Measurements from ENCODE around the gene STAM2. TPM values are rescaled to one million over a fixed set of nuclear protein-coding genes. Genes with fewer than 3 reads are reported as not detected.

Gene STAM2
- total RNA-seq, 1 experiment from 2014 or later = 14.2 TPM

DNA sequence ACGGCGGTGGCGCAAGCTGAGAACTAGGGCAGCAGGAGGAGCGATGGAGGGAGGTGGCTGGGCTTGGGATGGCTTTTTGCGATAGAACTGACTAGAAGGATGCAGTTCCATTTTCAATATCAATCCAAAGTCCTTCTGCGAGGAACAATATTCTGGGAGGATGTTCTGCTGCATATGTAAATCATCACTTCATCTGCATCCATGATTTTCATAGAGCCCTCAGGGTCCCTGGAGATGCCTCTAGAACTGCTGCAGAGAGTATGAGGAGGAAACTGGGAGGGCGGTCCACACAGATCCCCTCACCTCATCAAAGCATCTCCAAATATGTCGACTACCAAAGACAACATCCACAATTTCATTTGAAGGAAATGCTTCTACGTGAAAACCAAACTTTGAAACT is 97.5 kb downstream of the STAM2 start:
- Mint-ChIP-seq H3K36me3 (ENCODE audit: insufficient read depth in 1 of 3, low read depth in 3 of 3) (no peaks in the 10 kb centered on the region; a peak in 1 of 7 replicates), H3K9me3 (no peaks in the 10 kb centered on the region; a peak in 1 of 5 replicates)
- no CpG with 5 or more reads among the region's 9 CpGs for WGBS (ENCODE audit: extremely low coverage, insufficient read length, low lambda C conversion rate)

More for the DNA sequence above, 97.5 kb downstream of the STAM2 start:
- H3K4me3 Mint-ChIP-seq = no peak overlapping the region
- no peak overlapping the region for H3K14ac ChIP-seq (ENCODE audit: insufficient read depth, low read length)
- no peak overlapping the region for H3K4me2 ChIP-seq (ENCODE audit: insufficient read depth, insufficient read length, low read length)
- DNase-seq = no peak
- H3K4me1 ChIP-seq (ENCODE audit: insufficient read depth, low read length) = peaks cover 7% of the 10 kb centered on the region; the same call in 1 of the 2 replicates
- H2BK20ac ChIP-seq (ENCODE audit: low read depth, low read length, poor library complexity, severe bottlenecking) = no peak overlapping the region
- no peak overlapping the region for H3K56ac ChIP-seq (ENCODE audit: insufficient read length, low read depth, low read length)
- H3K79me1 ChIP-seq (ENCODE audit: insufficient read depth, low read depth, low read length, poor library complexity, severe bottlenecking) = no peaks in the 10 kb centered on the region
- H4K91ac ChIP-seq (ENCODE audit: insufficient read length, low read depth, low read length) = no peak overlapping the region
- no peak overlapping the region for H3K18ac ChIP-seq (ENCODE audit: insufficient read length, low read depth, low read length)
- 0 out of 2 replicates have a peak, but pooled peaks cover 2% of the 10 kb centered on the region for H3K79me2 ChIP-seq (ENCODE audit: insufficient read depth, low read length)
- no peak overlapping the region for H4K5ac ChIP-seq (ENCODE audit: insufficient read length, low read depth, low read length)
- no peak overlapping the region for H2AFZ ChIP-seq (ENCODE audit: low read length)
- TF ChIP-seq, protein P1, sequence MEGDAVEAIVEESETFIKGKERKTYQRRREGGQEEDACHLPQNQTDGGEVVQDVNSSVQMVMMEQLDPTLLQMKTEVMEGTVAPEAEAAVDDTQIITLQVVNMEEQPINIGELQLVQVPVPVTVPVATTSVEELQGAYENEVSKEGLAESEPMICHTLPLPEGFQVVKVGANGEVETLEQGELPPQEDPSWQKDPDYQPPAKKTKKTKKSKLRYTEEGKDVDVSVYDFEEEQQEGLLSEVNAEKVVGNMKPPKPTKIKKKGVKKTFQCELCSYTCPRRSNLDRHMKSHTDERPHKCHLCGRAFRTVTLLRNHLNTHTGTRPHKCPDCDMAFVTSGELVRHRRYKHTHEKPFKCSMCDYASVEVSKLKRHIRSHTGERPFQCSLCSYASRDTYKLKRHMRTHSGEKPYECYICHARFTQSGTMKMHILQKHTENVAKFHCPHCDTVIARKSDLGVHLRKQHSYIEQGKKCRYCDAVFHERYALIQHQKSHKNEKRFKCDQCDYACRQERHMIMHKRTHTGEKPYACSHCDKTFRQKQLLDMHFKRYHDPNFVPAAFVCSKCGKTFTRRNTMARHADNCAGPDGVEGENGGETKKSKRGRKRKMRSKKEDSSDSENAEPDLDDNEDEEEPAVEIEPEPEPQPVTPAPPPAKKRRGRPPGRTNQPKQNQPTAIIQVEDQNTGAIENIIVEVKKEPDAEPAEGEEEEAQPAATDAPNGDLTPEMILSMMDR (conservative IDR thresholded peaks at IDR 0.05) = no peak
- no peaks in the 10 kb centered on the region for H3K27me3 ChIP-seq (ENCODE audit: insufficient read depth, low read length)
- no peak overlapping the region for H2BK120ac ChIP-seq (ENCODE audit: low read depth, low read length, poor library complexity, severe bottlenecking)
- H2BK12ac ChIP-seq (ENCODE audit: insufficient read length, low read depth, low read length) = no peak overlapping the region
- no peak overlapping the region for H2BK5ac ChIP-seq (ENCODE audit: insufficient read length, low read length)
- no peaks in the 10 kb centered on the region for H4K20me1 ChIP-seq (ENCODE audit: control insufficient read depth, insufficient read depth, insufficient read length)
- H2AK5ac ChIP-seq (ENCODE audit: insufficient read length, low read length) = no peak overlapping the region
- no peaks in the 10 kb centered on the region for H3K27me3 Mint-ChIP-seq (ENCODE audit: low read depth)
- H3K9me3 ChIP-seq (ENCODE audit: control insufficient read depth, low read depth, low read length) = no peaks in the 10 kb centered on the region
- peaks cover 11 to 13% of the 10 kb centered on the region in 2 experiments for H3K4me1 Mint-ChIP-seq
- no peak overlapping the region for H3K27ac ChIP-seq (ENCODE audit: insufficient read length, low read depth, low read length)
- H2BK15ac ChIP-seq (ENCODE audit: low read depth, low read length) = no peak overlapping the region
- no peak overlapping the region for H3K27ac Mint-ChIP-seq
- H3K23ac ChIP-seq (ENCODE audit: insufficient read length, low read depth, low read length) = no peak overlapping the region
- H3K4ac ChIP-seq (ENCODE audit: low read depth, low read length) = no peak overlapping the region
- H3K23me2 ChIP-seq (ENCODE audit: insufficient read length, low read depth, low read length, poor library complexity, severe bottlenecking) = no peaks in the 10 kb centered on the region
- no peak overlapping the region for H3T11ph ChIP-seq (ENCODE audit: low read length)
- no peak overlapping the region for H4K8ac ChIP-seq (replicated peaks; ENCODE audit: insufficient read length, low read depth, low read length)
- H3K9ac ChIP-seq (ENCODE audit: extremely low read depth, insufficient read length, low read length) = no peak overlapping the region

Measured in H9 (cell line).